Fibroblast of skin of back (primary cell): Measurements from ENCODE around the gene DOCK3.
A peak's percentile ranks its signal among the peaks of the same experiment; 100 is the strongest.
"Not testable (repeated sequence)": the region's sequence is repeated elsewhere in the genome, so short reads cannot be mapped to it uniquely, and the experiment has no call there.

Source experiments
- DNase-seq: peaks from one replicate; pipeline ENCODE4 v3.0.0-alpha.2; 2013

The DOCK3 gene

GRCh38 chr3:51245867-51246266 lies 571.1 kb downstream of the DOCK3 start:
- DNase-seq: no peak

GRCh38 chr3:51257870-51258269 lies 583.1 kb downstream of the DOCK3 start:
- DNase-seq: no peak

DNA sequence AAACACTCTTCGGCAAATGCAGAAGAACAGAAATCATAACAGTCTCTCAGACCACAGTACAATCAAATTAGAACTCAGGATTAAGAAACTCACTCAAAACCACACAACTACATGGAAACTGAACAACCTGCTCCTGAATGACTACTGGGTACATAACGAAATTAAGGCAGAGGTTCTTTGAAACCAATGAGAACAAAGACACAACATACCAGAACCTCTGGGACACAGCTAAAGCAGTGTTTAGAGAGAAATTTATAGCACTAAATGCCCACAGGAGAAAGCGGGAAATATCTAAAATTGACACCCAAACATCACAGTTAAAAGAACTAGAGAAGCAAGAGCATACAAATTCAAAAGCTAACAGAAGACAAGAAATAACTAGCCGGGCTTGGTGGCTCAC lies 589.4 kb downstream of the DOCK3 start:
- DNase-seq: not testable (repeated sequence)

DNA sequence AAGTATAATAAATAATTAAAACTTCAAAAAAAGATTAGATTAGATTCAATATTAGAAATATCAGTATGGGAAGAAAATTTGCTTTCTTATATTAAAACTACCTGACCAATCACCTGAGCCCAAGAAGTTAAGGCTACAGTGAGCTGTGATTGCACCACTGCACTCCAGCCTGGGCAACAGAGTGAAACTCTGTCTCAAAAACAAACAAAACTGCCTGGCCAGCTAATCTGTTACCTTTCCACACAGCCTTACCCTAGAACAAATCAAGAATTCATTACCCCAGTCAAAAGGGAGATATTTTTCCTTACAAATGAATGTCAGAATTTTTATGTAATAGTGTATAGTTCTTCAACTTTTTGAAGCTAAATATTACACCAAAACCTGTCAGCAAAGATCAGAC lies 593.4 kb downstream of the DOCK3 start:
- no peak for DNase-seq

GRCh38 chr3:51269466-51269865 lies 594.7 kb downstream of the DOCK3 start:
- peak; percentile 24 for DNase-seq

DNA sequence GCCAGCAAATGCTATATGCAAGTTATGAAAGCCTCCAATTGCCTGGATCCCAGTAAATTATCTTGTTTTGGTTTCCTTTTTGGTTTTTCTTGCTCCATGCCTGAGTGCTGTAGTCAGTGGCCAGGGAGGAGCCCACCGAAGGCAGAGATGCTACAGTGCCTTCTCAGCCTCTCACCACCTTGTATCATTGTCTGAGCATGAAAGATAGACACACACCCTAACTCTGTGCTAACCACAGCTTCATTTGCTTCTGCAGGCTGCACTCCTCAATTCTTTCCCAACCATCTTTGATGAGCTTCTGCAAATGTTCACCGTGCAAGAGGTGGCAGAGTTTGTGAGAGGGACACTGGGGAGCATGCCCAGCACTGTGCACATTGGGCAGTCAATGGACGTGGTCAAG lies 595.8 kb downstream of the DOCK3 start:
- DNase-seq: no peak

DNA sequence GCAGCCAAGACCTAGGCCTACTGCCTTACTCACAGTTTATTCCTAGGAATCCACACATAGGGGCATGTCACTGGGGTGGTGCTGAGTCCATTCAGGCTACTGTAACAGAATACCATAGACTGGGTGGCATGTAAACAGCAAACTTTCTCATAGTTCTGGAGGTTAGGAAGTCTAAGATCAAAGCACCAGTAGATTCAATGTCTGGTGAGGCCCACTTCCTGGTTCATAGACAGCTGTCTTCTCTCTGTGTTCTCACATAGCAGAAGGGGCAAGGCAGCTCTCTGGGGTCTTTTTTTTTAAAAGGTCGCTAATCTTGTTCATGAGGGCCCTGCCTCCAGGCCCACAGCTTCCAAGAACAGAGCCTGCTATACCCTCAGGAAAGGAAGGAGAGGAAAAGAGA lies 596.4 kb downstream of the DOCK3 start:
- DNase-seq: no peak

DNA sequence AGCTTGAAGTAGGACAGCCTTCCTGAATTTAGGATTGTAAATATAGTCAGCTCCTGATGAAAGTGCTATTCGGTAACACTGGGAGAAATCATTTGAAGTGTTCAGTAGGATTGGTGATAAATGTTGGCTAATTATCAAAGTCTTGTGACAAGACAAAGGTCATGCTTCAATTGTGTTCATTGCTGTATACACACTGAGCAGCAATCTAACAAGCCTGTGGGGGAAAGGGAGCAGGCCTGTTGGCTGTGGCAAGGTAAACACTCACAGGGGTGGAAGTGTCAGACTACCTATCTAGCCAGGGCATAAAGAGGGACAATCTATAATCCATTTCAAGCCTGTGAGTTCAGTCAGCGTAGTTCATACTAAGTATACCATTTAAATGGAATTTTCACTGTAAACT lies 599.3 kb downstream of the DOCK3 start:
- DNase-seq: no peak

DNA sequence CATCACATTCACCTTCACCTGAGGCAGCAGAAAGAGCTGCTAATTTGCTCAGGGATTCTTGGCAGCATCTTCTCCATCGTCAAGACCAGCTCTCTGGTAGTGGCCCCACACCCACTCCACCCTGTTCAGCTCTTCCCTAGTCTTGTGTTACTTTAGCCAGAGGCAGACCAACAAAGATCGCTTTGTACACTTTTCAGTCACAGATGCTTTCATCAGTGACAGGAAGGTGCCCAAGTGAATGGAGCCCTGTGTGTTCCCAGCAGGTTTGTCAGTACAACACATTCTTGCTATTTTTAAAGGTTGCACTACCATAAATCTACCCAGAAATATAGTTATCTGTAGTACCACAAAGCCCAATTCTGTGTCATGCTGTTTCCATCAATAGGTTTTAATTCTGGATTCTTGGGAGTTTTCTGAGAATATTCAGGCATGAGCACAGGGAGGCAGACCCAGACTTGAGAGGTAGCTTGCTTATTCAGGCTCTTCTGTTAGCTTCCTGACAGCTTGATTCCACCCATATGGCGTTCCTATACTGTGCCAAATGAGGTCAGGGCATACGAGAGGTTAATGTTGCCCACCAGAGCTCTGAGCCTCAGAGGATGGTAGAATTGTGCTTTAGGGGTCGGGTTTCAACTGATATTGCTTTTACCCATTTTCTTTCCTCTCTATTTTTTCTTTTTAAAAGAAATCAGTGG lies 600.5 kb downstream of the DOCK3 start:
- DNase-seq: no peak

DNA sequence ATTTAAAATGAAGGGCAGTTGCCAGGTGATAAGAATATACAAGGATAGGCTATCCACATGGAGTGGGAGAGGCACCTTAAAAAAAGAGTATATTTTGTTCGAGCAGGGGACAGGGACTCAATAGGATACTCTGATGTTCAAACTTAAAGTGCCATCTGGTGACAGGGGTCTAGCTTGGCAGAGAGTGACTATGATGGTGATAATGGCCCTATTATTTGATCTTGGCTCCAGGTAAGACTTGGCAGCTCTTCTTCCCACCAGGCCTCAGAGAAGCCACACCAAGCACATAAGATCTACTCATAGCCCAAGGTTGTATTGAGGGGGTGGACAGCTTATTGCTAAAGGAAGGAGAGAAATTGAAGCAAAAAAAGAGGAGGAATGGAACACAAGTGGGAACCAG lies 601.3 kb downstream of the DOCK3 start:
- no peak for DNase-seq

- DNase-seq: no peak
Observed at GRCh38 chr3:51279448-51279847, 604.7 kb downstream of the DOCK3 start.

DNA sequence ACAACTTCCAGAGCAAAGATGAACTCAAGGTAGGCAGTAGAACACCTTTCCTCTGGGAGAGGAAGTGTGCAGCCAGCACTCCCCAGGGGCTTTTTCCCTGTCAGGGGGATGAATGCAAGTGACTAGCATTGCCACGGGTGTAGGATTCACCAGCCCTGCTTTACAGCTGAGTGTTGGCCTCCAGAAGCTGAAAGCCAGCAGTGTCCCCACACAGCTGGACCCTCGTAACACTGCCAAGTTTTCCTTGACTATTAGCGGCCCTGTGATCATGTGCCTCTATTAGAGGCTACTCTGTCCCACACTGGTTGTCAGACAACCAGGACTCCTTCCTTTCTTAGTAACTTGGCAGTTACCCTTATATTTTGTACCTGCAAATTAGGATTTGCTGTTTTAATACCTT lies 605.4 kb downstream of the DOCK3 start:
- DNase-seq: no peak

- peak; percentile 86 for DNase-seq
Observed at GRCh38 chr3:51282931-51283330, 608.2 kb downstream of the DOCK3 start.

- DNase-seq: peak; percentile 40
Observed at GRCh38 chr3:51283421-51283820, 608.7 kb downstream of the DOCK3 start.

- DNase-seq: no peak
Observed at GRCh38 chr3:51295625-51296024, 620.9 kb downstream of the DOCK3 start.

- DNase-seq: no peak
Observed at GRCh38 chr3:51297333-51297732, 622.6 kb downstream of the DOCK3 start.

DNA sequence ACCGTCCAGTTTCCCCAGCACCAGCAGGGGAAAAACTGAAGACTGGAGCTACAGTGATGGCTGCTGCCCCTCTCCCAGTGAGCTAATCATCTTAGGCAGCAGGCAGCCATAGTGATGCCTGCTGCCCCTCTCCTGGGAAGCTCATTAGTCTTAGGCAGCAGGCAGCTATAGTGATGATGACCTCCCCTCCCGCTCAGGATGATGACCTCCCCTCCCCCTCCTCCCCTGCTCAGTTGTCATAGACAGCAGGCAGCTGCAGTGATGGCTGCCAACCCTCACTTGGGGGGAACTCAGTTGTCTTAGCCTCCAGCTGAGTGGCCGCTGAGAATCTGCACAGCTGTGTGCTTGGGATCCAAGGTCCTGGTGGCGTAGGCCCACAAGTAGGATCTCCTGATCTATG lies 629.5 kb downstream of the DOCK3 start:
- no peak for DNase-seq

DNA sequence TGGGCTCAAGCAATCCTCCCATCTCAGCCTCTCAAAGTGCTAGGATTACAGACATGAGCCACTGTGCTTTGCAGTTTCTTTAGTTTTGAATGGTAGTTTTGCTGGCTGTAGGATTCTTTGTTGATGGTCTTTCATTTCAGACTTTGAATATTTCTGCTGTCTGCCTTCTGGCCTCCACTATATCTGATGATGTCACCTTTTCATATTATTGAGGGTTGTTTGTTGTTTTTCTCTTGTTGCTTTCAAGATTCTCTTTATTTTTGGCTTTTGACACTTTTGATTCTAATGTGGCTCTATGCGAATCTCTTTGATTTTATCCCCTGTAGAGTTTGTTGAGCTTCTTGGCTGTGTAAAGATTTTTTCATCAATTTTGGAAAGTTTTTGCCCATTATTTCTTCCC lies 631.4 kb downstream of the DOCK3 start:
- DNase-seq: no peak

- no peak for DNase-seq
Observed at GRCh38 chr3:51307458-51307857, 632.7 kb downstream of the DOCK3 start.

DNA sequence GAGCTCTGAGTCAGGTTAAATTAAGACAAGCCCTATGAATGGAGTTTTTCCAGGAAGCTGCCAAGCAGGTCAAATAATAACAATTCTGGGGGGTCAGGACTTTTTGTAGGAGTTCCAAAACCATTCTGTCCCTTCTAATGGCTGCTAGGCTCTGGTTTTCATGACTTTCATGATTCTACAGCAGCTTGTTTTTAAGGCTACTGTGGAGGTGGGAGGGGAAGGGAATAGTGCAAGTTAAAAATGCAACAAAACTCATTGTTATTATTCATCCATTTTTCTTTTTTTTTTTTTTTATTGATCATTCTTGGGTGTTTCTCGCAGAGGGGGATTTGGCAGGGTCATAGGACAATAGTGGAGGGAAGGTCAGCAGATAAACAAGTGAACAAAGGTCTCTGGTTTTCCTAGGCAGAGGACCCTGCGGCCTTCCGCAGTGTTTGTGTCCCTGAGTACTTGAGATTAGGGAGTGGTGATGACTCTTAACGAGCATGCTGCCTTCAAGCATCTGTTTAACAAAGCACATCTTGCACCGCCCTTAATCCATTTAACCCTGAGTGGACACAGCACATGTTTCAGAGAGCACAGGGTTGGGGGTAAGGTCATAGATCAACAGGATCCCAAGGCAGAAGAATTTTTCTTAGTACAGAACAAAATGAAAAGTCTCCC lies 633.3 kb downstream of the DOCK3 start:
- DNase-seq: not testable (repeated sequence)

DNA sequence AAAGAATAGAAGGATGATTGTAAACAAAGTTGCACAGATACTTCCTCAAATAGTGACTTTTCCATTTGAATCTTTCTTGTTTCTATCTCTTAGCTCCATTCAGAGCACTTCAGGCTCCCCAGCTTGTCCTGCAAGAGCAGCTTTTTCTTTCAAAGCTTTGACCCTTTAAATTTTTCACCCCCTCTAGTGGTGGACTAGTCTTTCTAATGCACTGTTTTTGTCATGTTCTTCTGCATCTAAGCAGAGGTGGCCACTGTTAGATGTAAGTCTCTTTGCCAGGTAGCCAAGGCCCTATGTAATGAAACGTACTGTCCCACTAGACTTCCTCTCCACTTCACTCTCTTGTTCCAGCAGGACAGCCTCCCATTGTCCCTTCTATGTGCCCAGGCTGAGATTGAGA lies 636.3 kb downstream of the DOCK3 start:
- peak; percentile 22 for DNase-seq

GRCh38 chr3:51328206-51328605 lies 653.5 kb downstream of the DOCK3 start:
- no peak for DNase-seq

GRCh38 chr3:51330046-51330445 lies 655.3 kb downstream of the DOCK3 start:
- DNase-seq: no peak

DNA sequence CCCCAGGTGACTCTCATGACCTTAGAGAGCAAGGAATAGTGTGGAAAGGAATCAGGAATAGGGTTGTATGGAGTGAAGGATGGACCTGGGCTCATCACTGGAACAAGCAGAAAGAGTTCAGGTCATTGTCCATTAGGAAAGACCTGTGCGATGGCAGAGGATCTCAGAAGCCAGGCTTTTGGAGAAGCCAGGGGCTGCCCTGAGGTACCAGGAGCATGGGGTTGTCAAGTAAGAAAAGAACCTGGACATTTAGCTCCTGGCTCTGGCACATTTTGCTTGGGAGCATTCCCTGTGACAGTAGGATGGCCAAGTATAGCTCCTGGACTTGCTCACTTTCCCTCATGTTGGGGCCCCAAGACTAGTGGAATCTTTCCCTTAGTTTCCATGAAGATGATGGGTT lies 657.4 kb downstream of the DOCK3 start:
- DNase-seq: no peak

DNA sequence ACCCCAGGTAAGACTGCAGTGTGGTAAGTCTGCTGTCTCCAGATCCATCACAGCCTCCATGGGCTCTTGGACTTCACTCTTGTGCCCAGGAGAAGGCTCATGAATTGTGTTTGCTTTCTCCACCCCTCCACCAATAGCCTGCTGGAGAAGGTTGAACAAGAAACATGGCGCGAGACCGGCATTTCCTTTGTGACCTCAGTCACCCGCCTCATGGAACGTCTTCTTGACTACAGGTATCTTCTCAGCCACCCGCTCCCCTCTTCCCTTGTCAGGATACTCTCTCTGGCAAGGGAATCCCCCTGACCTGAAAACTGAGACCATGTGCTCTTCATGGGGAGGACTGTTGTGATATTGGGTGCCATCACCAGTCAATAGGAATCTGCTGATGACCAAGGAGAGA lies 658.3 kb downstream of the DOCK3 start:
- no peak for DNase-seq
